ENCODE data around the gene RAB19.

Gene RAB19

GRCh38 chr7:140390034-140390433, 13.8 kb upstream of the RAB19 start:
- DNase-seq (ENCODE audit: low read depth), result no peak
- H3K4me3 ChIP-seq (replicated peaks; ENCODE audit: low read depth, low read length), result no peak overlapping the region
- TF ChIP-seq CTCF (IDR thresholded peaks at IDR 0.05; ENCODE audit: low read length, missing control alignments), result no peak

GRCh38 chr7:140390466-140391190, 13.2 kb upstream of the RAB19 start:
- no peak for DNase-seq (ENCODE audit: low read depth)
- TF ChIP-seq CTCF (IDR thresholded peaks at IDR 0.05; ENCODE audit: low read length, missing control alignments), result no peak

GRCh38 chr7:140391634-140392033, 12.2 kb upstream of the RAB19 start:
- H3K4me3 ChIP-seq (replicated peaks; ENCODE audit: low read depth, low read length), result no peak overlapping the region
- no peak for DNase-seq (ENCODE audit: low read depth)
- TF ChIP-seq CTCF (IDR thresholded peaks at IDR 0.05; ENCODE audit: low read length, missing control alignments), result no peak

More at GRCh38 chr7:140390466-140391190, 13.2 kb upstream of the RAB19 start:
- no peak overlapping the region for H3K4me3 ChIP-seq (replicated peaks; ENCODE audit: low read depth, low read length)

DNA sequence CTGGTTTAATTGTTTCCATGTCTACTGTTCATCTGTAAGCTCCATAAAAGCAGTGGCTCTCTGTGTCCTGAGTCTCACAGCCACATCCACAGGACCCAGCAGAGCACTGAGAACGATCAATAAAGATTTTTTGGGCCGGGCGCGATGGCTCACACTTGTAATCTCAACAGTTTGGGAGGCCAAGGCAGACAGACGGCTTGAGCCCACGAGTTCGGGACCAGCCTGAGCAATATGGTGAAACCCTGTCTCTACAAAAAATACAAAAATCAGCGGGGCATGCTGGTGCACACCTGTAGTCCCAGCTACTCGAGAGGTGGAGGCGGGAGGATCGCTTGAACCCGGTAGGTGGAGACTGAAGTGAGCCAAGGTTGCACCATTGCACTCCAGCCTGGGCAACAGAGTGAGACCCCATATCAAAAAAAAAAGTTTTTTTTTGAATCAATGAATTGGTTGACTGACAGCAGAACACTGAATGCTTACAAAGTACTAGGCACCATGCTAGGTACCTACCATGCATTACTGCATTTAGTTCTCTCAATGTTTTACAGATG, 10.0 kb upstream of the RAB19 start:
- no peak for TF ChIP-seq CTCF (IDR thresholded peaks at IDR 0.05; ENCODE audit: low read length, missing control alignments)
- no peak for DNase-seq (ENCODE audit: low read depth)
- H3K4me3 ChIP-seq (replicated peaks; ENCODE audit: low read depth, low read length), result no peak overlapping the region

DNA sequence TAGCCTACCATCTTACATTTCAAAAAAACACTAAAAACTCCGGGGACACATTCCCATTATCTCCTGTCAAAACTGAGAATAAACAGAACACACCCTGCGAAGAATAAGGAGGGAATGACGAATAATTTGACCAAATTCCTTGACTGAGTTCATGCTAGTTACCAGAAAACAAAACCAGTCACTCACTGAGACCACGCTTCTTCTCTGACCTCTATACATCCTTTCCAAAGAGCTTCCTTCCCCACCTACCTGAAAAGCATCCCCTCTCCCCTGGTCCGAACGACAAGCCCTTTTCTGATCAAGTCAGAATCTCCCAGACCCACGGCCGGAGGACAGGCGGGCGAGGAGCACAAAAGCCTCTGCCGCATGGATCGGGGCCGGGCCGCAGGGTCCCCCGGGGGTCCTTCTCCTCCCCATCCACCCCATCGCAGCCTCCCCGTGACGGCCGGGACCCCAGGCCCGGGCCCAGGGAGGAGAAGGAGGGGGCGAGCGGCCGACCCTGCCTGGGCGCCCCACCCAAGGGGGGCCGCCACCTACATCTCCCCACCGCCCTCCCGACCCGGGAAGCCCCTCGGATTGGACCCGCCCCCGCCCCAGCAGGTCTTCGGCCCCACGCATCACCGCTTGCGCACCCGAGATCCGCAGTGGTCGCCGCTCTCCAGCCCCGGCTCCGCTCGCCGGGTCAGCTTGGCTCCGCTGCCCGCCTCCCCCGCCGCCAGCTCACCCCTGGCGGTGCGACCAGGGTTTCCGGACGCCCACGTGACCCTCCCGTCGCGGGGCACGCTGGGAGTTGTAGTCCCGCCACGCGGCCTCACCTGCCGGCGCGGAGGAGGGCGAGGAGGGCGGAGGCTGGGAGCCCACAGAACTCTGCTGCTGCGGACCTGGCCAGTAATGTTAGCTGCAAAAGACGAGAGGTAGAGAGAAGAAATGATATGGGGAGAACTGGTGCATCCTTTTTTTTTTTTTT, 5.8 kb upstream of the RAB19 start, which contains the start of gene SLC37A3:
SLC37A3 (minus strand) TSS at position 747 of the 967 bp plus-strand sequence. CDS start 16,004 bp downstream, outside the sequence.
- H3K4me3 ChIP-seq (replicated peaks; ENCODE audit: low read depth, low read length), result peak within 1 kb of the TSS; percentile 93
- TF ChIP-seq CTCF (IDR thresholded peaks at IDR 0.05; ENCODE audit: low read length, missing control alignments), result no peak
- peak; percentile 83 for DNase-seq (ENCODE audit: low read depth)

DNA sequence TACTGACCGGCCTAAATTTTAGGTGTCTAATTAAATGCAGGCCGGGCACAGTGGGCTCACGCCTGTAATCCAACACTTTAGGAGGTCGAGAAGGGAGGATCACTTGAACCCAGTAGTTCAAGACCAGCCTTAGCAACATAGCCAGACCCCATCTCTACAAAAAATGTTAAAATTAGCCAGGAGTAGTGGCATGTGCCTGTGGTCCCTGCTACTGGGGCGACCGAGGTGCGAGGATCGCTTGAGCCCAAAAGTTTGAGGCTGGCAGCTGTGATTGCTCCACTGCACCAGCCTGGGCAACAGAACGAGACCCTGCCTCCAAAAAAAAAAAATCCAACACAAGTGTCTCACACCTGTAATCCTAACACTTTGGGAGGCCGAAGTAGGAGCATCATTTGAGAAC, 5.0 kb upstream of the RAB19 start:
- no peak overlapping the region for H3K4me3 ChIP-seq (replicated peaks; ENCODE audit: low read depth, low read length)
- TF ChIP-seq CTCF (IDR thresholded peaks at IDR 0.05; ENCODE audit: low read length, missing control alignments), result no peak

More for the DNA sequence above, 5.0 kb upstream of the RAB19 start:
- DNase-seq (ENCODE audit: low read depth), result no peak
